Astrocyte (in vitro differentiated cells and primary cell): Measurements from ENCODE around the gene USP11. TPM values are rescaled to one million over a fixed set of nuclear protein-coding genes. Genes with fewer than 3 reads are reported as not detected.

ENCODE experiments used
- DNase-seq: peaks from one replicate; pipeline ENCODE4 v3.0.0-alpha.2; 2010; ENCODE audit warnings: low read depth
- FAIRE-seq: peaks from 2 replicates; lab custom pipeline; 2011; peaks lifted over from hg19 to GRCh38; lab: Jason Lieb, UNC
- H2AFZ ChIP-seq: 2 replicates; pipeline ENCODE4 v1.6.0; 2012; ENCODE audit warnings: low read depth, low read length, inconsistent platforms
- H3K27ac ChIP-seq: 2 replicates; pipeline ENCODE4 v1.5.1; 2011; ENCODE audit warnings: low read depth, low read length, inconsistent platforms
- H3K27me3 ChIP-seq: 2 replicates; pipeline ENCODE4 v1.6.0; 2011; ENCODE audit warnings: low read length, inconsistent platforms; ENCODE audit not compliant: insufficient read depth
- H3K36me3 ChIP-seq: 2 replicates; pipeline ENCODE4 v1.5.1; 2011; ENCODE audit warnings: low read length, inconsistent platforms; ENCODE audit not compliant: insufficient read depth
- H3K4me1 ChIP-seq: 2 replicates; pipeline ENCODE4 v1.5.1; 2011; ENCODE audit warnings: low read length, inconsistent platforms; ENCODE audit not compliant: insufficient read depth
- H3K4me2 ChIP-seq: 2 replicates; pipeline ENCODE4 v1.6.0; 2012; ENCODE audit warnings: low read length, inconsistent platforms
- H3K4me3 ChIP-seq: 2 replicates; pipeline ENCODE4 v1.5.1; 2011; ENCODE audit warnings: low read depth, mild to moderate bottlenecking, low read length, inconsistent platforms; ENCODE audit not compliant: insufficient read depth
- H3K79me2 ChIP-seq: 2 replicates; pipeline ENCODE4 v1.6.0; 2012; ENCODE audit warnings: mild to moderate bottlenecking, low read length, inconsistent platforms; ENCODE audit not compliant: insufficient read depth
- H3K9ac ChIP-seq: 2 replicates; pipeline ENCODE4 v1.6.0; 2012; ENCODE audit warnings: mild to moderate bottlenecking, low read length, inconsistent platforms
- H3K9me3 ChIP-seq: 2 replicates; pipeline ENCODE4 v1.5.1; 2012; ENCODE audit warnings: low read depth, mild to moderate bottlenecking, low read length, inconsistent platforms; ENCODE audit not compliant: insufficient read depth
- H4K20me1 ChIP-seq: 2 replicates; pipeline ENCODE4 v1.6.0; 2012; ENCODE audit warnings: low read length, inconsistent platforms; ENCODE audit not compliant: insufficient read depth
- H3K27ac Mint-ChIP-seq: one replicate; pipeline ENCODE4 v1.8.0; 2021; ENCODE audit warnings: mild to moderate bottlenecking, mixed read lengths; ENCODE audit not compliant: unreplicated experiment
- H3K27me3 Mint-ChIP-seq: one replicate; pipeline ENCODE4 v1.8.0; 2021; ENCODE audit warnings: low read depth, mixed read lengths; ENCODE audit not compliant: unreplicated experiment
- H3K36me3 Mint-ChIP-seq: one replicate; pipeline ENCODE4 v1.8.0; 2021; ENCODE audit warnings: low read depth, mixed read lengths; ENCODE audit not compliant: unreplicated experiment
- H3K4me1 Mint-ChIP-seq: one replicate; pipeline ENCODE4 v1.8.0; 2021; ENCODE audit warnings: low read depth, mixed read lengths; ENCODE audit not compliant: unreplicated experiment
- H3K4me3 Mint-ChIP-seq: one replicate; pipeline ENCODE4 v1.8.0; 2021; ENCODE audit warnings: mild to moderate bottlenecking, moderate library complexity, mixed read lengths; ENCODE audit not compliant: unreplicated experiment
- H3K9me3 Mint-ChIP-seq: one replicate; pipeline ENCODE4 v1.8.0; 2021; ENCODE audit warnings: mild to moderate bottlenecking, mixed read lengths; ENCODE audit not compliant: unreplicated experiment
- EZH2 ChIP-seq: IDR thresholded peaks from 2 replicates; pipeline ENCODE4 v1.6.1; 2012; ENCODE audit warnings: mild to moderate bottlenecking, low read length, inconsistent platforms; ENCODE audit not compliant: insufficient read depth
- total RNA-seq: library from RNA; stranded (reverse); gene quantifications from 2 replicates; pipeline ENCODE4 v1.2.1, GENCODE V29; 2021
- TF ChIP-seq, protein P1 (sequence below): IDR thresholded peaks from 2 replicates; pipeline ENCODE4 v1.5.1; 2011; ENCODE audit warnings: low read depth, mild to moderate bottlenecking, inconsistent platforms, low read length, moderate library complexity; ENCODE audit not compliant: insufficient read depth

USP11 gene
- total RNA-seq, 1 donor from 2014 or later = 75.7 TPM

DNA sequence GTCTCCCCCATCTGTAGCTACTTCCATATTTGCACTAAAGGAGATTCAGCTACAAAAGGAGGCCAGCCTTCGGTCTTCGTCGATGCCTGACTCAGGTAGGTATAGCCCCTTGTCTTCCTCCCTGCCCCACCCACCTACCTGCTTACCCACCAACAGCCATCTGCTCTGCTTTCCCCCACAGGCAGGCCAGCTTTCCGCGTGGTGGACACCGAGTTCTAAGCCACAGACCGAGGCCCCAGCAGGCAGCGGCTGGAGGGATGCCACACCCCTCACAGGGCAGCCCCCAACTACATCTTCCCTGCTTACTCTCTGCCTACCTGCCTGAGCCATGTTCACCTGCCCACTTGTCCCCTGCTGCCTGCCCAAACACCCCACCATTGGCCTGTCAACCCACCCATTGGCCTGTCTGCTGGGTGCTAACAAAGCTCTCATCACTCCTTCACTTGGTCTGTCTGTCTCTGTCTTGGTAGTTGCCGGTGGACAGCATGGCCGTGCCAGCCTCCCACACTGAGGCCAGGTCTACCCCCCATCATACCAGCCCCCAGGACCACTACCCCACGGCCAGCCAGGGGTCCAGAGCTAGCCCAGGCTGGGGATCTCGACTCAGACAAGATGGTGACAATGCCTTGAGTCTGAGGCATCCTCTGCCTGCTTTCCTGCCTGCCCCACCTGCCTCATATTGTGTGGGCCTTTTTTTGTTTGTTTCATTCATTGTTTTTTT, 4.1 kb upstream of the USP11 start:
- peaks cover 1% of the 10 kb centered on the region for H3K9me3 Mint-ChIP-seq
- no peak overlapping the region for H3K27ac Mint-ChIP-seq
- H3K36me3 Mint-ChIP-seq = no peaks in the 10 kb centered on the region

DNA sequence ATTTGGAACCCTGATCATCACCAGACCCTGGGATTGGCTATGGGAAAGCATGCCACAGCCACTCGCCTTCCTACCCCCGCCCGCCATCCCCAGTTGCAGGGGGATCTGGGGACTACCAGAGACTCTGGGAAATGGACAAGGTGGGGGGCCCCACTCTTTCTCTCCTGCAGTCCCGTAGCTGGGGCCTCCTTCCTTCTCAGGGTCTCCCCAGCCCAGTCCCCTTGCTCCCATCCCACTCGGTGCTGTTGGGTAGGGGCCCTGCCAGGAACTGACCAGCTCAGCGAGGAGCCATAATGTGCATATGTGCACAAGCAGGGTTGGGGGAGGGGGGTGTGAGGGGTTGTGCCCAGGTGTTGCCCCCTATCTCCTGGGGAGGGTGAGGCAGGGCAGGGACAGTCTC, 3.4 kb upstream of the USP11 start:
- H3K4me3 Mint-ChIP-seq = no peak overlapping the region
- no peak overlapping the region for H3K9ac ChIP-seq
- H3K36me3 Mint-ChIP-seq = no peaks in the 10 kb centered on the region
- no peaks in the 10 kb centered on the region for H3K27me3 ChIP-seq
- no peaks in the 10 kb centered on the region for H3K9me3 ChIP-seq
- H3K27ac ChIP-seq = no peak overlapping the region
- no peak overlapping the region for H3K4me2 ChIP-seq
- H3K27ac Mint-ChIP-seq = no peak overlapping the region
- H4K20me1 ChIP-seq = no peaks in the 10 kb centered on the region
- H2AFZ ChIP-seq = no peak overlapping the region
- no peak overlapping the region for H3K4me3 ChIP-seq
- peaks cover 5% of the 10 kb centered on the region for H3K4me1 ChIP-seq
- H3K79me2 ChIP-seq = peaks cover 8% of the 10 kb centered on the region
- peaks cover 2% of the 10 kb centered on the region for H3K4me1 Mint-ChIP-seq
- DNase-seq (no peak), FAIRE-seq (no peak)
- H3K27me3 Mint-ChIP-seq = no peaks in the 10 kb centered on the region
- TF ChIP-seq EZH2 = no peak
- TF ChIP-seq, protein P1, sequence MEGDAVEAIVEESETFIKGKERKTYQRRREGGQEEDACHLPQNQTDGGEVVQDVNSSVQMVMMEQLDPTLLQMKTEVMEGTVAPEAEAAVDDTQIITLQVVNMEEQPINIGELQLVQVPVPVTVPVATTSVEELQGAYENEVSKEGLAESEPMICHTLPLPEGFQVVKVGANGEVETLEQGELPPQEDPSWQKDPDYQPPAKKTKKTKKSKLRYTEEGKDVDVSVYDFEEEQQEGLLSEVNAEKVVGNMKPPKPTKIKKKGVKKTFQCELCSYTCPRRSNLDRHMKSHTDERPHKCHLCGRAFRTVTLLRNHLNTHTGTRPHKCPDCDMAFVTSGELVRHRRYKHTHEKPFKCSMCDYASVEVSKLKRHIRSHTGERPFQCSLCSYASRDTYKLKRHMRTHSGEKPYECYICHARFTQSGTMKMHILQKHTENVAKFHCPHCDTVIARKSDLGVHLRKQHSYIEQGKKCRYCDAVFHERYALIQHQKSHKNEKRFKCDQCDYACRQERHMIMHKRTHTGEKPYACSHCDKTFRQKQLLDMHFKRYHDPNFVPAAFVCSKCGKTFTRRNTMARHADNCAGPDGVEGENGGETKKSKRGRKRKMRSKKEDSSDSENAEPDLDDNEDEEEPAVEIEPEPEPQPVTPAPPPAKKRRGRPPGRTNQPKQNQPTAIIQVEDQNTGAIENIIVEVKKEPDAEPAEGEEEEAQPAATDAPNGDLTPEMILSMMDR = no peak
- H3K36me3 ChIP-seq = peaks cover 8% of the 10 kb centered on the region
- H3K9me3 Mint-ChIP-seq = peaks cover 1% of the 10 kb centered on the region

More for the DNA sequence above, 4.1 kb upstream of the USP11 start:
- no peak overlapping the region for H3K27ac ChIP-seq
- H3K27me3 ChIP-seq = no peaks in the 10 kb centered on the region
- Mint-ChIP-seq H3K4me3 (no peak overlapping the region), H3K4me1 (peaks cover 2% of the 10 kb centered on the region), H3K27me3 (no peaks in the 10 kb centered on the region)
- no peak overlapping the region for H3K4me3 ChIP-seq
- H4K20me1 ChIP-seq = no peaks in the 10 kb centered on the region
- peaks cover 1% of the 10 kb centered on the region for H3K79me2 ChIP-seq
- no peak overlapping the region for H3K9ac ChIP-seq
- no peak for DNase-seq
- H3K9me3 ChIP-seq = no peaks in the 10 kb centered on the region
- H3K36me3 ChIP-seq = peaks cover 8% of the 10 kb centered on the region
- no peak overlapping the region for H2AFZ ChIP-seq
- peak; percentile 55 for FAIRE-seq
- no peak overlapping the region for H3K4me2 ChIP-seq
- TF ChIP-seq EZH2 = no peak
- TF ChIP-seq, protein P1 = no peak
- H3K4me1 ChIP-seq = peaks cover 5% of the 10 kb centered on the region
